Stimulated activated CD8-positive, alpha-beta memory T cell treated with anti-CD3 and anti-CD28 coated beads, Interleukin-7, amount 100 ng/mL, for 24 hours (primary cell): Measurements from ENCODE around the gene H2AZ1.

Experiments
- DNase-seq: peaks from one replicate; pipeline ENCODE4 v3.0.0-alpha.2; 2020; ENCODE audit warnings: low read depth

Gene H2AZ1

GRCh38 chr4:99946356-99947189, 3.5 kb downstream of the H2AZ1 start, which contains the start of gene DNAJB14:
DNAJB14 (minus strand) TSS chr4:99946618; CDS start chr4:99946571, 47 bp downstream.
- peak; percentile 55 for DNase-seq

GRCh38 chr4:99945718-99946355, 4.2 kb downstream of the H2AZ1 start:
- DNase-seq, result no peak

GRCh38 chr4:99943904-99944437, 6.1 kb downstream of the H2AZ1 start:
- DNase-seq, result no peak

GRCh38 chr4:99938243-99938753, 11.8 kb downstream of the H2AZ1 start:
- no peak for DNase-seq

GRCh38 chr4:99934891-99935290, 15.2 kb downstream of the H2AZ1 start:
- no peak for DNase-seq

- no peak for DNase-seq
Measured at GRCh38 chr4:99927566-99927965, 22.5 kb downstream of the H2AZ1 start.

GRCh38 chr4:99921174-99921573, 28.9 kb downstream of the H2AZ1 start:
- DNase-seq, result no peak

GRCh38 chr4:99918656-99919055, 31.4 kb downstream of the H2AZ1 start:
- DNase-seq, result no peak

GRCh38 chr4:99917575-99917974, 32.5 kb downstream of the H2AZ1 start:
- DNase-seq, result no peak

- DNase-seq, result no peak
Measured at GRCh38 chr4:99915449-99915848, 34.6 kb downstream of the H2AZ1 start.
